GM21360 (cell line): ENCODE data around the gene GRIN1.

Experiments
- ATAC-seq: cut with Tn5 transposase; IDR thresholded peaks from one replicate; pipeline ENCODE4 v1.9.1; 2021; ENCODE audit warnings: mild to moderate bottlenecking, moderate library complexity; ENCODE audit not compliant: unreplicated experiment

GRIN1 gene

GRCh38 chr9:137205126-137206069 is 66.4 kb downstream of the GRIN1 start, which contains the start of the genes NDOR1 and TMEM203:
TSS of gene NDOR1 (plus strand) at chr9:137205700. CDS start at chr9:137205778, 78 bp downstream.
TSS of gene TMEM203 (minus strand) at chr9:137205648. CDS start at chr9:137205414, 234 bp downstream.
- ATAC-seq = peak; percentile 43

DNA sequence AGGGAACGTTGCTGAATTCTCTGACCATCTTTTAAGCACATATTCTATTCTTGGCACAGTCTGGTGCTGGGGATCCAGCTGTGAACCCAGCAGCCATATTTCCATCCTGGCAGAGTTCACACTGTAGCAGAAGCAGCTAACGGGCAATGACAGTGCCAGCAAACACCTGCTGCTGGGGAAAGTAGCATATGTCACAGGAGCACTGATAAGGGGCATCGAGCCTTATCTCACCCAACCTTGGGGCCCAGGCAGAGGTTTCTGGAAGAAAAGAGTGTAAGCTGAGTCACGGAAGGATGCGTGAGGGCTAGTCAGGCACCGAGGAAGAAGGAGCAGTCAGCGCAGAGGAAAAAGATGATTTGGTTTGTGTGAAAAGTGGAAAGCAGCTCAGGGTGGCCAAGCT is 67.6 kb downstream of the GRIN1 start:
- no peak for ATAC-seq

- ATAC-seq = no peak
These were observed 72.6 kb downstream of the GRIN1 start for GRCh38 chr9:137211532-137211931.

GRCh38 chr9:137212520-137212919 is 73.6 kb downstream of the GRIN1 start:
- ATAC-seq = no peak

- ATAC-seq = no peak
These were observed 74.5 kb downstream of the GRIN1 start for GRCh38 chr9:137213160-137214060.

DNA sequence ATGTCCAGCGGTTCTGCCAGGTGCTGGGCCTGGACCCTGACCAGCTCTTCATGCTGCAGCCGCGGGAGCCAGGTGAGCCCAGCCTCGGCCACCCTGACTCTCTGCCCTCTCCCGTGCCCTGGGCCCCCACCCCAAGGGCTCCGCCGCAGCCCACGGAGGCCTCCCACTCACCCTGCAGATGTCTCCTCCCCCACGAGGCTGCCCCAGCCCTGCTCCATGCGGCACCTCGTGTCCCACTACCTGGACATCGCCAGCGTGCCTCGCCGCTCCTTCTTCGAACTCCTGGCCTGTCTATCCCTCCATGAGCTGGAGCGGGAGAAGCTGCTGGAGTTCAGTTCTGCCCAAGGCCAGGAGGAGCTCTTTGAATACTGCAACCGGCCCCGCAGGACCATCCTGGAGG is 75.7 kb downstream of the GRIN1 start:
- no peak for ATAC-seq

DNA sequence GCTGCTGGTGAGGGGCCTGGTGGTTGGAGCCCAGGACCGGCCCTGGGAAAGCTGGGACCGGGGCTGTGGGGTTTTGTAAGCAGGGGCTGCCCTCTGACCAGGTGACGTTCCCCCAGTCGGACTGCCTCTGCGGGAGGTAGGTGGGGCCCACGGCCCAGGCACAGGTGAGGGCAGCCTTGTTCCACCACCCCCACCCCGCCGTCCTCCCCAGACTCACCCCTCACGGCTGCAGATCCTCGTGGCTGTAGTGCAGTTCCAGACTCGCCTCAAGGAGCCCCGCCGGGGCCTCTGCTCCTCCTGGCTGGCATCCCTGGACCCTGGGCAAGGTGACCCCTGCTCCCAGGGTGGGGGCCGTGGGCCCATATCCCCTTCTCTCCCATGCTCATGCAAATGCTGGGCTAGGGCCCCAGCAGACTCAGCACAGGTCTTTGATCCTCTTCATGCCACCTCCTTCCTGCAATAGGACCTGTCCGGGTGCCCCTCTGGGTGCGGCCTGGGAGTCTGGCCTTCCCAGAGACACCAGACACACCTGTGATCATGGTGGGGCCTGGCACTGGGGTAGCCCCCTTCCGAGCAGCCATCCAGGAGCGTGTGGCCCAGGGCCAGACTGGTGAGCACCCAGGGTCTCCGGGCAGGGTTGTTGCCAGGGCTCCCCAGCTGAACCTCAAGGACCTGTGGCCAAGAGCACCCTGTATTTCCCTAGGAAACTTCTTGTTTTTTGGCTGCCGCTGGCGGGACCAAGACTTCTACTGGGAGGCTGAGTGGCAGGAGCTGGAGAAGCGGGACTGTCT is 76.4 kb downstream of the GRIN1 start:
- no peak for ATAC-seq

GRCh38 chr9:137216188-137216965 is 77.4 kb downstream of the GRIN1 start:
- ATAC-seq = no peak

GRCh38 chr9:137217276-137218211 is 78.6 kb downstream of the GRIN1 start:
- ATAC-seq = no peak

DNA sequence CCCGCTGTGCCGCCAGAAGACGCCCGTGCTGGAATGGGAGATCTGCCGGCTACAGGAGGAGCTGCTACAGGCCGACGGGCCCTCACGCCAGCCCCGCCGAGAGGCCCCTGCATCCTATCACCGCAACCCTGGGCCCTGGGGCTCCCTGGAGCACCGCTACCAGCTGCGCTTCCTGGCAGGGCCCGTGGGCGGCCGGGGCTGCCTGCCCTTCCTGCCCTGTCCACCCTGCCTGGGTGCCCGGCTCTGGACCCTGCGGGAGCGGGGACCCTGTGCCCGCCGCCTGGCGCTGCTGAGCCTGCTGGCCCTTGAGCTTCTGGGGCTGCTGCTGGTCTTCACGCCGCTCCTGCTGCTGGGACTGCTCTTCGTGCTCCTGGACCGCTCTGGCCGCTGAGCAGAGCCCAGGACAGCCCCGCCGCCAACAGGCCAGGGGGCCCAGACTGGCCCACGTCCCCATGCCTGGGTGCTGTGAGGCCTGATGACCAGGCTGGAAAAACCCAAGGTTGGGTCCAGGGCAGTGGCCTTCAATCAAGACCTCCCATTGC is 79.3 kb downstream of the GRIN1 start:
- ATAC-seq = no peak
